ENCODE results near the gene PACRG. TPM values are rescaled to one million over a fixed set of nuclear protein-coding genes. Genes with fewer than 3 reads are reported as not detected.

PACRG gene
- total and polyA plus RNA-seq, 2 donors (not counting 3 experiments of a cell fraction or from before 2014, with no cell fraction given), result 0.08 TPM; not detected in 1

DNA sequence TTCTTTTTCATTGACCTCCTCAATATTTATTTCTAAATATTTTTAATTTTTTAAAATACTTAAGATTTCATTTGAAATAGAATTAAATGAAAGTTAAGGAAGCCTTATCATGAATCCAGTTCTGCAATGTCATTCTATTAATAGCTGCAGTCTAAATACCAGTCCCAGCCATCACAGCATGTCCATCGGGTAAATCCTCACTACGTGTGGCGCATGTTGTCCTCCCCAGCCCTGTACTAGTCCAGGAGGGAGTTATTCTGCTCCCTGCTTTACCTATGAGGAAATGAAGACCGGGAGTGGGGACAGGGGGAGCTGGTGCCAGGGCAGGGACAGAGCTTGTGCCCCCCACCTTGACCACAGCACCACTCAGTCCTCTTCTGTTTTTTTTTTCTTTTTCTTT lies 561.7 kb downstream of the PACRG start:
- Histone ChIP-seq H3K27me3 (ENCODE audit: control insufficient read depth in 2 of 2, insufficient read depth in 2 of 2, low read length in 2 of 2) (no peaks in the 10 kb centered on the region), H2AFZ (ENCODE audit: low read depth, low read length) (no peak overlapping the region), H4K20me1 (replicated peaks; ENCODE audit: control insufficient read depth, extremely low read depth, insufficient read depth, low read length) (no peaks in the 10 kb centered on the region), H3K4me2 (ENCODE audit: insufficient read depth, low read length) (no peak overlapping the region), H3K4me3 (replicated peaks in 1 of 3; ENCODE audit: insufficient read depth in 1 of 3, low read depth in 1 of 3, low read length in 3 of 3) (no peak overlapping the region), H3K9ac (replicated peaks; ENCODE audit: extremely low read depth, insufficient read depth, low read length) (no peak overlapping the region), H3K4me1 (ENCODE audit: control insufficient read depth, extremely low read depth, insufficient read depth, low read length) (peaks cover 15% of the 10 kb centered on the region), H3K9me3 (replicated peaks; ENCODE audit: control insufficient read depth, insufficient read depth, low read length) (no peaks in the 10 kb centered on the region), H3K9me1 (replicated peaks; ENCODE audit: control insufficient read depth, extremely low read depth, insufficient read depth, low read length) (no peaks in the 10 kb centered on the region), H3K27ac (ENCODE audit: insufficient read depth, low read depth, low read length) (no peak overlapping the region), H3K79me2 (ENCODE audit: control insufficient read depth, insufficient read depth, low read length) (no peaks in the 10 kb centered on the region), H3K36me3 (ENCODE audit: control insufficient read depth in 2 of 2, extremely low read depth in 1 of 2, insufficient read depth in 2 of 2, low read length in 2 of 2) (no peaks in the 10 kb centered on the region)
- FAIRE-seq, result no peak
- no TSS peak for BruUV-seq (replicated peaks)
- ChIA-PET POLR2A (no interaction called here), CTCF (no interaction called here)
- DNase-seq (ENCODE audit: low read depth, low spot score), result no peak
- intact Hi-C loops (cut with micrococcal nuclease), result no loop called here
- dilution Hi-C loops (cut with MboI; ENCODE audit: extremely low pct_ligation_motif_present, low sequenced_read_pairs), result no loop called here
- TF ChIP-seq POLR2AphosphoS5 (IDR thresholded peaks at IDR 0.05; ENCODE audit: insufficient read depth, low read depth, low read length) (no peak), FOS (IDR thresholded peaks at IDR 0.05; ENCODE audit: borderline replicate concordance, insufficient read depth, low read length) (no peak), MYC (IDR thresholded peaks at IDR 0.05; ENCODE audit: low read depth, low read length) (no peak)
- TF ChIP-seq, protein P1, sequence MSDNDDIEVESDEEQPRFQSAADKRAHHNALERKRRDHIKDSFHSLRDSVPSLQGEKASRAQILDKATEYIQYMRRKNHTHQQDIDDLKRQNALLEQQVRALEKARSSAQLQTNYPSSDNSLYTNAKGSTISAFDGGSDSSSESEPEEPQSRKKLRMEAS (IDR thresholded peaks at IDR 0.05; ENCODE audit: insufficient read depth, insufficient read length), result no peak

GRCh38 chr6:163290545-163291274 lies 562.9 kb downstream of the PACRG start:
- Histone ChIP-seq H3K4me1 (ENCODE audit: control insufficient read depth, extremely low read depth, insufficient read depth, low read length) (peaks cover 10% of the 10 kb centered on the region), H3K79me2 (ENCODE audit: control insufficient read depth, insufficient read depth, low read length) (no peaks in the 10 kb centered on the region), H3K9ac (replicated peaks; ENCODE audit: extremely low read depth, insufficient read depth, low read length) (no peak overlapping the region), H4K20me1 (replicated peaks; ENCODE audit: control insufficient read depth, extremely low read depth, insufficient read depth, low read length) (no peaks in the 10 kb centered on the region), H3K4me3 (replicated peaks in 1 of 3; ENCODE audit: insufficient read depth in 1 of 3, low read depth in 1 of 3, low read length in 3 of 3) (no peak overlapping the region), H3K27ac (ENCODE audit: insufficient read depth, low read depth, low read length) (no peak overlapping the region), H3K4me2 (ENCODE audit: insufficient read depth, low read length) (no peak overlapping the region), H3K27me3 (ENCODE audit: control insufficient read depth in 2 of 2, insufficient read depth in 2 of 2, low read length in 2 of 2) (no peaks in the 10 kb centered on the region), H3K36me3 (ENCODE audit: control insufficient read depth in 2 of 2, extremely low read depth in 1 of 2, insufficient read depth in 2 of 2, low read length in 2 of 2) (no peaks in the 10 kb centered on the region), H2AFZ (ENCODE audit: low read depth, low read length) (no peak overlapping the region), H3K9me1 (replicated peaks; ENCODE audit: control insufficient read depth, extremely low read depth, insufficient read depth, low read length) (no peaks in the 10 kb centered on the region), H3K9me3 (replicated peaks; ENCODE audit: control insufficient read depth, insufficient read depth, low read length) (no peaks in the 10 kb centered on the region)
- ChIA-PET CTCF (interaction anchor here (1.3 kb wide), 1 partner anchor 9 kb away, joined by 6 read pairs; no protein-coding TSS in a partner anchor), POLR2A (no interaction called here)
- dilution Hi-C loops (cut with MboI; ENCODE audit: extremely low pct_ligation_motif_present, low sequenced_read_pairs), result no loop called here
- intact Hi-C loops (cut with micrococcal nuclease), result loop anchor here (1.0 to 2.0 kb wide), 2 partner anchors 18 to 45 kb away; no protein-coding TSS in a partner anchor
- no TSS peak for BruUV-seq (replicated peaks)
- TF ChIP-seq, protein P1 (IDR thresholded peaks at IDR 0.05; ENCODE audit: insufficient read depth, insufficient read length), result no peak
- no peak for TF ChIP-seq FOS (IDR thresholded peaks at IDR 0.05; ENCODE audit: borderline replicate concordance, insufficient read depth, low read length)
- no peak for FAIRE-seq
- no peak for DNase-seq (ENCODE audit: low read depth, low spot score)
